VCaP (cell line): ENCODE measurements around the gene HAND1.

Source experiments
- H3K27ac ChIP-seq: fragments of 450-650 bp; 2 replicates; pipeline ENCODE4 v1.5.1; 2017
- TF ChIP-seq, protein P1 (sequence below): fragments of 450-650 bp; conservative IDR thresholded peaks from 2 replicates; pipeline ENCODE4 v1.5.1; 2017; ENCODE audit warnings: mild to moderate bottlenecking, moderate library complexity

HAND1 gene

DNA sequence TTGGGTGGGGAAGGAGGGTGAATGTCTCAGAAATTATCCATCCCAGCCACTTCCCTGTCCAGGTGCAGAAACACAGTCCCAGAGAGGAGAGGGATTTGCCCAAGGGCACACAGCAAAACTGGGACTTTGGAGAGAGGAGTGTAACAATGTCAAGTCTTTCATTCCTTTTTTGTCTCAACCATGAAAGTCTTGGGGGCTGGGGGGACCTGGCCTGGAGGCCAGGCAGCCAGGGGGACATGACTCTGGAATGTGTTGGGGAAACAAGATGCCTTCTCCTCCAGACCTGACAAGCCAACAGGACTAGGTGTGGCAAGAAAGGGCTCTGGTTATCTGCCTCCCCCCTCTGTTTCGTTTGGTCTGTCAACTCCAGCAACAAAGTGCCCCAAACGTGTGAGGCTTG, 13.9 kb upstream of the HAND1 start:
- TF ChIP-seq, protein P1, sequence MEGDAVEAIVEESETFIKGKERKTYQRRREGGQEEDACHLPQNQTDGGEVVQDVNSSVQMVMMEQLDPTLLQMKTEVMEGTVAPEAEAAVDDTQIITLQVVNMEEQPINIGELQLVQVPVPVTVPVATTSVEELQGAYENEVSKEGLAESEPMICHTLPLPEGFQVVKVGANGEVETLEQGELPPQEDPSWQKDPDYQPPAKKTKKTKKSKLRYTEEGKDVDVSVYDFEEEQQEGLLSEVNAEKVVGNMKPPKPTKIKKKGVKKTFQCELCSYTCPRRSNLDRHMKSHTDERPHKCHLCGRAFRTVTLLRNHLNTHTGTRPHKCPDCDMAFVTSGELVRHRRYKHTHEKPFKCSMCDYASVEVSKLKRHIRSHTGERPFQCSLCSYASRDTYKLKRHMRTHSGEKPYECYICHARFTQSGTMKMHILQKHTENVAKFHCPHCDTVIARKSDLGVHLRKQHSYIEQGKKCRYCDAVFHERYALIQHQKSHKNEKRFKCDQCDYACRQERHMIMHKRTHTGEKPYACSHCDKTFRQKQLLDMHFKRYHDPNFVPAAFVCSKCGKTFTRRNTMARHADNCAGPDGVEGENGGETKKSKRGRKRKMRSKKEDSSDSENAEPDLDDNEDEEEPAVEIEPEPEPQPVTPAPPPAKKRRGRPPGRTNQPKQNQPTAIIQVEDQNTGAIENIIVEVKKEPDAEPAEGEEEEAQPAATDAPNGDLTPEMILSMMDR, result no peak

DNA sequence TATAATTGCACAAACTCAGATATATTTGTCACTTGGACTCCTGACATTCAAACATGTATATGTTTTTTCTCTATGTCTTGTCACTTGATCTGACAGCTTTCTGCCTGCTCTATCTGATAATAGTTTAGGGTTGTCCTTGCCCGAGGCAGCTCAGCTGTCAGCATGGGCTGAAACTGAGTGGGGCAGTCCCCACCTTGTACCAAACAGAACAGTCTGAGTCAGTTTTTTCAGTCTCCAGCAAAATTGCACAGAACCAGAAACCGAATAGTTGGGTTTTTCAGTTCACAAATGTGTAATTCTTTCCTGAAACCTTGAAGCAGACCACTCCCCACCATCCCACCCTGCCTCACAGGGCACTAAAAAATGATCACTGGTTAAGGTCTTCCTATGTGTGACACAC, 9.5 kb upstream of the HAND1 start:
- TF ChIP-seq, protein P1, result no peak
- no peak overlapping the region for H3K27ac ChIP-seq

More for the DNA sequence above, 13.9 kb upstream of the HAND1 start:
- H3K27ac ChIP-seq, result no peak overlapping the region

DNA sequence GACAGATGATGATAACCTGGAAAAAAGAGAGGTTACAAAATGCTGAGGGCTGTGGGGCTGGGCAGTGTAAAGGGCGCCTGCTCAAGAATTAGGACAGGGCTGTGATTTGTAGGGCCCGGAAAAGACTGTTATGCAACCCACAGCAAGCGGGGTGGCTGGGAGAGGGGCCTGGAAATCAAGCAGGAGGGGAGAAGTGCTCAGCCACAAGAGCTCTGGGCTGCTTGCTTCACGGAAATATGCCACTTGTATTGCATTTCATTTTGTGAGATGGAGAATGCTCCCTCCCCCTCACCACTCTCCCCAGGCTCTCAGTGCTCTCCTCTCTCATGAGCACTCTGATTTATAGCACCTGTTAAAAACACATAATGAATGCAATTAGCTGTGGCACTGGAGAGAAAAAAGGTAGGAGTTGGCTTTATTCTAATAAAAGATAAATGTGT, 8.4 kb upstream of the HAND1 start:
- TF ChIP-seq, protein P1, result no peak
- H3K27ac ChIP-seq, result no peak overlapping the region

DNA sequence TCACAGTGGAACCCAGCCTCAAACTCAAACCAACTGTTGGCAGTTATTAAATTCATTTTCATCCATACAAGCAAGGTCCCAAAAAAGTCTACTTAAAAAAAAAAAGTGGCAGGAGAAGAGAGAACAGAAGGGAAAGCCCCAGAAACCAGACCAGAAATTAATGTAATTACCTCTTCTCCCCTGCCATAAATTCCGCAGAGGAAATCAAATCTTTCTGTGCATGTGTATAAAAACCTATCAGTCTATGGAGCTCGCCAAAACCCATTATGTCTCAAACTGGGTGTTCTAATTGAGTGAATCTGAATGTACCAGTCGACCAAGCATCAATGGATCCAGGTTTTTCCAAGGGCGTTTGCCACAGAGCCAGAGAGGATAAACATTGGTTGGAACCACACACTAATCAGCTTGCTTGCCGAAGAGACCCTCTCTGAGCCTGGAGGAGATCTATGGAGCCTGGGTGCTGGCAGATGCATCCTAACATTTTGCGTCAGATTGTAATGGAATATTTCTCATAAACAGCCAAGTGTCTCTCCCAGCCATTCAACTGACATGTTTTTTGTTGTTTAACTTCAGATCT, 7.9 kb upstream of the HAND1 start:
- no peak overlapping the region for H3K27ac ChIP-seq

DNA sequence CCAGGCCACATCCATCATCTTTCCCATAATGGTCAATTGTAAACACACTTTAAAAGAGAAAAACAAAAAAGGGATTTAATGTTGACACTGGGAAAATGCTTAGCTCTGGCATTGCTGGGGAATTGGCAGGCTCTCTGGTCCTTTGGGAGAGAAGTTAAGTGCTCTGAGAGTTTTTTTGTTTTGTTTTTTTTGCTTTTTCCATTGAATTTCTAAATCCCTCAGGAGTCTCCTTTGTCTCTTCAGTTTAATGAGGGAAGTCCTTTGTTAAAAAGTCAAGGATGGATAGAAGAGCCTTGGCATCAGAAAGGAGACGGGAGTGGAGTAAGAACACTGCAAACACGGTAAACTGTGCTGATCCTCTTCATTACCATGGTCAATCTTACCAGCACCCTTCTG, 7.1 kb upstream of the HAND1 start:
- no peak overlapping the region for H3K27ac ChIP-seq
- TF ChIP-seq, protein P1, result no peak

More for the DNA sequence above, 7.9 kb upstream of the HAND1 start:
- TF ChIP-seq, protein P1, result no peak

DNA sequence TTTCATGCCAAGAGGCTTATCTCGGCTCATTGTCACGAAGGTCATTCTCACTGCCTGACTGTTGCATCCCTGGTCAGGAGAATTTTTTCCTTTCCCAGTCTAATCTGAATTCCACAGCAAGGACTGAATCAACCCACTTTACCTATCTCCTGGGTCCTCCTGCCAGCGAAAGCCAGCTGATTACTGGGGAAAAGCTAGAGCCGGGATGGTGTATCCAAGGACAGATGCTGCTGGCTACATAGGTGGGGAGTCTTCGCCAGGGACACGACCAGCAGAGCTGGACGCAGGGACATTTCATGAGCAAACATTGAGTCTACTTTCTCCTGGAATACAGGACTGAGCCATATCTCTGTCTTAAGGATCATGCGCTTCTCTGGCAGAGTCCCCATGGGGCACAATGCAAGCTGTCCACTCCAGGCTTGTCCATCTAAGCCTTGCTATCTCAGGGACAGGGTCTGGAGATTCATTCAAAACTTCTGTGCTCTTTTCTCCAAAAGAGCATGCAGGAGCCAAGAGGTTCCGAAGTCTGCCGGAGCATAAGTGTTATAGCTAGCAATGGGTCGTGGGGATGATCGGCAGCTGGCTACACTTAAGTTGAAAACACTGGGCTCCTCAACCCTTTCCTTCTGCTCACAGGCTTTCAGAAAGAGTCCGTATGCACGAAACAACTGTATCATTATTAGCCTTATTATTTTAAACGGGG, 6.5 kb upstream of the HAND1 start:
- no peak overlapping the region for H3K27ac ChIP-seq
- TF ChIP-seq, protein P1, result no peak

DNA sequence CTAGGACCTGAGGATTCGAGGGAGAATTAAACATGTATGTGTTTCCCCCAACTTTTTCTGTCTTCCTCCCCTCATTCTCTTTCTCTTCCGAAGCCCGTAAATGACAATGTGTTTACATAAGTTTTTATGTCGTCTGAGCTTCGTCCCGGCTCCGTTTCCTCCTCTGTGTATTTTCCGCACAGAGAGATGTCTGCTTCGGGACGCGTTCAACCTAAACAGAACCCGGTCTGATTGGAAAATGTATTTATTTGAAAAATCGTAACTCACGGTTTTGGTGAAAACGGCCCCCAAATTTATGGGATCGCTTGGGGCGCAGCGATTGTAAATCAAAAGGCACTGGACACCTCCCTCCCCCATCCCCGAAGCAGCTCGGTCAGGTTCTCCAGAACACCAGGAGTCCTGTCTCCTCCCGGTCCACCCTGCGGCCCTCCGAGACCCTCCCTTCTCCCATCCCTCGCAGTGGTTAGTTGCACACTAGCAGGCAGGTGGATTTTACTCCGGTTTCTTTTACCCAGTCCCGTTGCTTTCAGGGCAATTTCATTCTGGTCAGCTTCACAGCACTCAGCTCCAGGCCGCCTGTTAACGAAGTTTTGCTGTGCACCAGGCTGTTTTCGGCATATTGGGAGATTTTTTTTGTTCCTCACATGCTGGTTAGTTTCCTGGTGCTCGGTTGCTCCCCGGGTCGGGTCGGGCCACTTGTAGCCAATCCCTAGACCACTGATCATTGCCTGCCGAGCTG, 5.8 kb upstream of the HAND1 start:
- TF ChIP-seq, protein P1, result no peak
- no peak overlapping the region for H3K27ac ChIP-seq
